ENCODE results near the gene GNAT3.

Gene GNAT3

GRCh38 chr7:80511964-80512363 is at the start of gene GNAT3:
TSS of gene GNAT3 (minus strand) at chr7:80512064. CDS start at chr7:80511926, 138 bp downstream.
- no peak for DNase-seq

GRCh38 chr7:80558116-80558515 is 46.3 kb upstream of the GNAT3 start:
- no peak for DNase-seq

GRCh38 chr7:80552031-80552694 is 40.3 kb upstream of the GNAT3 start:
- no peak for DNase-seq

GRCh38 chr7:80550005-80550404 is 38.1 kb upstream of the GNAT3 start:
- no peak for DNase-seq

- DNase-seq, result no peak
These were observed 37.1 kb upstream of the GNAT3 start for GRCh38 chr7:80548840-80549530.

- no peak for DNase-seq
These were observed 30.5 kb upstream of the GNAT3 start for GRCh38 chr7:80542398-80542797.

GRCh38 chr7:80540836-80541235 is 29.0 kb upstream of the GNAT3 start:
- no peak for DNase-seq

- no peak for DNase-seq
These were observed 25.2 kb upstream of the GNAT3 start for GRCh38 chr7:80537091-80537490.

GRCh38 chr7:80536426-80536825 is 24.6 kb upstream of the GNAT3 start:
- no peak for DNase-seq

- no peak for DNase-seq
These were observed 21.4 kb upstream of the GNAT3 start for GRCh38 chr7:80533287-80533686.

- DNase-seq, result no peak
These were observed 20.3 kb upstream of the GNAT3 start for GRCh38 chr7:80532153-80532552.

- DNase-seq, result no peak
These were observed 18.3 kb upstream of the GNAT3 start for GRCh38 chr7:80530136-80530535.

- DNase-seq, result no peak
These were observed 17.5 kb upstream of the GNAT3 start for GRCh38 chr7:80529362-80529761.

- DNase-seq, result no peak
These were observed 16.8 kb upstream of the GNAT3 start for GRCh38 chr7:80528689-80529088.

- DNase-seq, result no peak
These were observed 14.6 kb upstream of the GNAT3 start for GRCh38 chr7:80526472-80526871.

- no peak for DNase-seq
These were observed 12.8 kb upstream of the GNAT3 start for GRCh38 chr7:80524693-80525092.

- no peak for DNase-seq
These were observed 9.9 kb upstream of the GNAT3 start for GRCh38 chr7:80521809-80522208.

GRCh38 chr7:80520199-80520598 is 8.3 kb upstream of the GNAT3 start:
- no peak for DNase-seq

GRCh38 chr7:80517282-80517747 is 5.5 kb upstream of the GNAT3 start:
- DNase-seq, result no peak

- DNase-seq, result no peak
These were observed 3.4 kb upstream of the GNAT3 start for GRCh38 chr7:80515298-80515697.

- no peak for DNase-seq
These were observed 1.8 kb downstream of the GNAT3 start for GRCh38 chr7:80510021-80510420.

GRCh38 chr7:80508440-80508839 is 3.4 kb downstream of the GNAT3 start:
- no peak for DNase-seq

- DNase-seq, result no peak
These were observed 5.9 kb downstream of the GNAT3 start for GRCh38 chr7:80505900-80506500.

GRCh38 chr7:80500325-80500724 is 11.5 kb downstream of the GNAT3 start:
- DNase-seq, result no peak
